ENCODE data around the gene FNBP1. TPM values are rescaled to one million over a fixed set of nuclear protein-coding genes. Genes with fewer than 3 reads are reported as not detected.
"Not testable (repeated sequence)": the region's sequence is repeated elsewhere in the genome, so short reads cannot be mapped to it uniquely, and the experiment has no call there.

Gene FNBP1
- polyA plus RNA-seq, 3 donors: 37.6 to 60.7 (median 51.4) TPM

GRCh38 chr9:129987941-129988340 is 55.0 kb downstream of the FNBP1 start:
- H3K4me3 Mint-ChIP-seq: no peak overlapping the region
- intact Hi-C loops (cut with micrococcal nuclease): no loop called here
- H3K27me3 Mint-ChIP-seq (ENCODE audit: low read depth in 3 of 3): no peaks in the 10 kb centered on the region
- H4K20me1 ChIP-seq (ENCODE audit: insufficient read depth, low read length): peaks cover 90% of the 10 kb centered on the region
- no peak overlapping the region for H3K4me3 ChIP-seq (replicated peaks in 1 of 3; ENCODE audit: low read depth in 2 of 3, low read length in 3 of 3)
- peaks cover 34 to 52% of the 10 kb centered on the region in 2 donors for H3K36me3 Mint-ChIP-seq
- H2AFZ ChIP-seq (ENCODE audit: insufficient read depth, low read depth, low read length, poor library complexity, severe bottlenecking): no peak overlapping the region
- no peak overlapping the region for H3K9ac ChIP-seq (ENCODE audit: insufficient read depth, low read length, poor library complexity, severe bottlenecking)
- H3K9me3 Mint-ChIP-seq: peaks cover 2 to 7% (median 5%) of the 10 kb centered on the region in 7 donors
- peaks cover 100% of the 10 kb centered on the region for H3K79me2 ChIP-seq (ENCODE audit: insufficient read depth, low read length)
- H3K4me1 ChIP-seq (ENCODE audit: control insufficient read depth in 1 of 2, insufficient read depth in 2 of 2, low read length in 2 of 2): peaks cover 15 to 16% of the 10 kb centered on the region in 2 donors
- DNase-seq: no peak
- H3K27me3 ChIP-seq (ENCODE audit: control insufficient read depth in 2 of 2, insufficient read depth in 2 of 2, low read length in 2 of 2): no peaks in the 10 kb centered on the region
- H3K9me3 ChIP-seq (replicated peaks in 1 of 2; ENCODE audit: control insufficient read depth in 1 of 2, insufficient read depth in 1 of 2, low read length in 2 of 2): no peaks in the 10 kb centered on the region
- H3K4me2 ChIP-seq (replicated peaks; ENCODE audit: extremely low read depth, low read length, poor library complexity, severe bottlenecking): no peak overlapping the region
- H3K27ac ChIP-seq (ENCODE audit: low read depth in 1 of 2, low read length in 2 of 2): no peak overlapping the region
- TF ChIP-seq CTCF (IDR thresholded peaks at IDR 0.05): no peak
- no peak overlapping the region for H3K27ac Mint-ChIP-seq
- WGBS (ENCODE audit: insufficient coverage): 83% methylated on average over 1 of the region's 1 CpG
- H3K36me3 ChIP-seq (replicated peaks in 1 of 2; ENCODE audit: control insufficient read depth in 1 of 2, insufficient read depth in 2 of 2, low read length in 2 of 2): peaks cover 0 to 28% of the 10 kb centered on the region in 2 donors
- H3K4me1 Mint-ChIP-seq: peaks cover 32% of the 10 kb centered on the region

DNA sequence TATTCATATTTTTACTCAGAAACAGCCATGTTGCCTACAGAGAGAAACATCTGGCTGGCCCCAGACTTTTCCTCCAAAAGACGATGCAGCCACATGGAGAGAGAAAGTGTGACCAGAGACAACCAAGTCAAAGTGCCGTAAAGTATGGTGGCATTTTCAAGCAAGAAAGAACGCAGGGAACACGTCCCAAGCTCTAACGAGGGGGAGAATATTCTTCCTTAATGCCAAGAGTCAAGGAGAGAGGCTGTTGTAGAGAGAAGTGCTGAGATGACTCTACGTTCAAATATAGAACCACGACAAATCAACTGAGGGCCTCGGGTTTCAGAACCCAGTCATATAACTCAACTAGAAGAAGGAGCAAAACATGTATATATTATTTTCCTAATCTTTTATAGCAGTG is 55.9 kb downstream of the FNBP1 start:
- no peak for TF ChIP-seq CTCF (IDR thresholded peaks at IDR 0.05)
- H3K27me3 Mint-ChIP-seq (ENCODE audit: low read depth in 3 of 3): no peaks in the 10 kb centered on the region
- H3K4me2 ChIP-seq (replicated peaks; ENCODE audit: extremely low read depth, low read length, poor library complexity, severe bottlenecking): no peak overlapping the region
- no peak overlapping the region for H3K9ac ChIP-seq (ENCODE audit: insufficient read depth, low read length, poor library complexity, severe bottlenecking)
- no peak for DNase-seq
- no peak overlapping the region for H2AFZ ChIP-seq (ENCODE audit: insufficient read depth, low read depth, low read length, poor library complexity, severe bottlenecking)
- H3K79me2 ChIP-seq (ENCODE audit: insufficient read depth, low read length): peaks cover 100% of the 10 kb centered on the region
- intact Hi-C loops (cut with micrococcal nuclease): no loop called here
- no peaks in the 10 kb centered on the region for H3K27me3 ChIP-seq (ENCODE audit: control insufficient read depth in 2 of 2, insufficient read depth in 2 of 2, low read length in 2 of 2)
- no peaks in the 10 kb centered on the region for H3K9me3 ChIP-seq (replicated peaks in 1 of 2; ENCODE audit: control insufficient read depth in 1 of 2, insufficient read depth in 1 of 2, low read length in 2 of 2)
- peaks cover 32% of the 10 kb centered on the region for H3K4me1 Mint-ChIP-seq
- H3K27ac Mint-ChIP-seq: peak overlapping the region in 5 of 7 donors; percentile 31 to 68 (median 51)
- H3K36me3 Mint-ChIP-seq: peaks cover 34 to 43% of the 10 kb centered on the region in 2 donors
- peaks cover 0 to 25% of the 10 kb centered on the region in 2 donors for H3K36me3 ChIP-seq (replicated peaks in 1 of 2; ENCODE audit: control insufficient read depth in 1 of 2, insufficient read depth in 2 of 2, low read length in 2 of 2)
- WGBS (ENCODE audit: insufficient coverage): 70% methylated on average over 4 of the region's 8 CpGs
- no peak overlapping the region for H3K4me3 Mint-ChIP-seq
- peaks cover 2 to 7% (median 5%) of the 10 kb centered on the region in 7 donors for H3K9me3 Mint-ChIP-seq
- peaks cover 15 to 16% of the 10 kb centered on the region in 2 donors for H3K4me1 ChIP-seq (ENCODE audit: control insufficient read depth in 1 of 2, insufficient read depth in 2 of 2, low read length in 2 of 2)
- peaks cover 98% of the 10 kb centered on the region for H4K20me1 ChIP-seq (ENCODE audit: insufficient read depth, low read length)
- H3K4me3 ChIP-seq (replicated peaks in 1 of 3; ENCODE audit: low read depth in 2 of 3, low read length in 3 of 3): no peak overlapping the region
- peak overlapping the region in 1 of 2 donors; percentile 40 for H3K27ac ChIP-seq (ENCODE audit: low read depth in 1 of 2, low read length in 2 of 2)

DNA sequence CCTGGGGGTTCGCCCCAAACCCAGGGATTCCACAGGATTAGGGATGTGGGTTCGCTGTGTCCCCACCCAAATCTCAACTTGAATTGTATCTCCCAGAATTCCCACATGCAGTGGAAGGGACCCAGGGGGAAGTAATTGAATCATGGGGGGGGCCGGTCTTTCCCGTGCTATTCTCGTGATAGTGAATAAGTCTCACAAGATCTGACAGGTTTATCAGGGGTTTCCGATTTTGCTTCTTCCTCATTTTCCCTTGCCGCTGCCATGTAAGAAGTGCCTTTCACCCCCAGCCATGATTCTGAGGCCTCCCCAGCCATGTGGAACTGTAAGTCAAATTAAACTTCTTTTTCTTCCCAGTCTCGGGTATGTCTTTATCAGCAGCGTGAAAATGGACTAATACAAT is 58.4 kb downstream of the FNBP1 start:
- H2AFZ ChIP-seq (ENCODE audit: insufficient read depth, low read depth, low read length, poor library complexity, severe bottlenecking); H3K4me3 Mint-ChIP-seq; H3K9me3 Mint-ChIP-seq; H3K4me1 ChIP-seq (ENCODE audit: control insufficient read depth in 1 of 2, insufficient read depth in 2 of 2, low read length in 2 of 2); intact Hi-C loops (cut with micrococcal nuclease); H3K4me3 ChIP-seq (replicated peaks in 1 of 3; ENCODE audit: low read depth in 2 of 3, low read length in 3 of 3); H3K9ac ChIP-seq (ENCODE audit: insufficient read depth, low read length, poor library complexity, severe bottlenecking); H3K27me3 Mint-ChIP-seq (ENCODE audit: low read depth in 3 of 3); H3K27me3 ChIP-seq (ENCODE audit: control insufficient read depth in 2 of 2, insufficient read depth in 2 of 2, low read length in 2 of 2); H3K9me3 ChIP-seq (replicated peaks in 1 of 2; ENCODE audit: control insufficient read depth in 1 of 2, insufficient read depth in 1 of 2, low read length in 2 of 2); H3K4me2 ChIP-seq (replicated peaks; ENCODE audit: extremely low read depth, low read length, poor library complexity, severe bottlenecking): not testable (repeated sequence)
- Histone ChIP-seq H4K20me1 (ENCODE audit: insufficient read depth, low read length) (peaks cover 98% of the 10 kb centered on the region), H3K27ac (ENCODE audit: low read depth in 1 of 2, low read length in 2 of 2) (peak overlapping the region in 1 of 2 donors; percentile 32), H3K36me3 (replicated peaks in 1 of 2; ENCODE audit: control insufficient read depth in 1 of 2, insufficient read depth in 2 of 2, low read length in 2 of 2) (peaks cover 0 to 14% of the 10 kb centered on the region in 2 donors), H3K79me2 (ENCODE audit: insufficient read depth, low read length) (peaks cover 100% of the 10 kb centered on the region)
- DNase-seq: peak in 1 of 3 donors; percentile 58
- WGBS (ENCODE audit: insufficient coverage): 68% methylated on average over 4 of the region's 9 CpGs
- Mint-ChIP-seq H3K36me3 (peaks cover 28 to 46% of the 10 kb centered on the region in 2 donors), H3K27ac (peak overlapping the region in 4 of 7 donors; percentile 27 to 84 (median 52)), H3K4me1 (peaks cover 18% of the 10 kb centered on the region)
